ENCODE results near the gene KRT6B. TPM values are rescaled to one million over a fixed set of nuclear protein-coding genes. Genes with fewer than 3 reads are reported as not detected.

KRT6B gene
- total and polyA plus RNA-seq, 2 donors (not counting 3 experiments of a cell fraction or from before 2014, with no cell fraction given), result 0.03 TPM; not detected in 1

- ChIA-PET CTCF (no interaction called here), POLR2A (no interaction called here)
- no peak overlapping the region for H3K4me2 ChIP-seq (ENCODE audit: insufficient read depth, low read length)
- no peaks in the 10 kb centered on the region for H4K20me1 ChIP-seq (replicated peaks; ENCODE audit: control insufficient read depth, extremely low read depth, insufficient read depth, low read length)
- no peak overlapping the region for H3K27ac ChIP-seq (ENCODE audit: insufficient read depth, low read depth, low read length)
- BruUV-seq (replicated peaks), result no TSS peak
- no peaks in the 10 kb centered on the region for H3K27me3 ChIP-seq (ENCODE audit: control insufficient read depth in 2 of 2, insufficient read depth in 2 of 2, low read length in 2 of 2)
- intact Hi-C loops (cut with micrococcal nuclease), result no loop called here
- dilution Hi-C loops (cut with MboI; ENCODE audit: extremely low pct_ligation_motif_present, low sequenced_read_pairs), result no loop called here
- no peak for FAIRE-seq
- no peak for DNase-seq (ENCODE audit: low read depth, low spot score)
- H3K79me2 ChIP-seq (ENCODE audit: control insufficient read depth, insufficient read depth, low read length), result no peaks in the 10 kb centered on the region
- TF ChIP-seq EZH2 (IDR thresholded peaks at IDR 0.05; ENCODE audit: borderline replicate concordance, low read depth, low read length, severe bottlenecking), result no peak
- TF ChIP-seq MYC (IDR thresholded peaks at IDR 0.05; ENCODE audit: low read depth, low read length), result no peak
- no peak for TF ChIP-seq GATA2 (IDR thresholded peaks at IDR 0.05; ENCODE audit: insufficient read depth, insufficient read length, low read depth, low read length)
- no peak for TF ChIP-seq JUN (IDR thresholded peaks at IDR 0.05; ENCODE audit: borderline replicate concordance, insufficient read depth, insufficient read length, low read depth)
- no peak for TF ChIP-seq POLR2A (IDR thresholded peaks at IDR 0.05; ENCODE audit: low read depth, low read length)
- TF ChIP-seq, protein P1, sequence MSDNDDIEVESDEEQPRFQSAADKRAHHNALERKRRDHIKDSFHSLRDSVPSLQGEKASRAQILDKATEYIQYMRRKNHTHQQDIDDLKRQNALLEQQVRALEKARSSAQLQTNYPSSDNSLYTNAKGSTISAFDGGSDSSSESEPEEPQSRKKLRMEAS (IDR thresholded peaks at IDR 0.05; ENCODE audit: insufficient read depth, insufficient read length), result no peak
- no peak for TF ChIP-seq FOS (IDR thresholded peaks at IDR 0.05; ENCODE audit: borderline replicate concordance, insufficient read depth, low read length)
- no peak for TF ChIP-seq CTCF (IDR thresholded peaks at IDR 0.05; ENCODE audit: extremely low read depth in 1 of 2, insufficient read depth in 1 of 2, low read depth in 1 of 2, low read length in 2 of 2)
- TF ChIP-seq POLR2AphosphoS5 (IDR thresholded peaks at IDR 0.05; ENCODE audit: insufficient read depth, low read depth, low read length), result no peak
- no peaks in the 10 kb centered on the region for H3K4me1 ChIP-seq (ENCODE audit: control insufficient read depth, extremely low read depth, insufficient read depth, low read length)
- no peak overlapping the region for H2AFZ ChIP-seq (ENCODE audit: low read depth, low read length)
- no peak overlapping the region for H3K4me3 ChIP-seq (replicated peaks in 1 of 3; ENCODE audit: insufficient read depth in 1 of 3, low read depth in 1 of 3, low read length in 3 of 3)
- H3K9ac ChIP-seq (replicated peaks; ENCODE audit: extremely low read depth, insufficient read depth, low read length), result no peak overlapping the region
- no peaks in the 10 kb centered on the region for H3K9me3 ChIP-seq (replicated peaks; ENCODE audit: control insufficient read depth, insufficient read depth, low read length)
- no peaks in the 10 kb centered on the region for H3K36me3 ChIP-seq (ENCODE audit: control insufficient read depth in 2 of 2, extremely low read depth in 1 of 2, insufficient read depth in 2 of 2, low read length in 2 of 2)
- H3K9me1 ChIP-seq (replicated peaks; ENCODE audit: control insufficient read depth, extremely low read depth, insufficient read depth, low read length), result no peaks in the 10 kb centered on the region
These were observed 16.3 kb downstream of the KRT6B start for GRCh38 chr12:52435659-52435999.
